IMR-90 (cell line): ENCODE measurements around the gene PRKN.

Source experiments
- BHLHE40 ChIP-seq: fragments of 150-350 bp; IDR thresholded peaks from 2 replicates; pipeline ENCODE4 v1.6.1; 2016; ENCODE audit warnings: mild to moderate bottlenecking, low read depth, low read length
- MAZ ChIP-seq: IDR thresholded peaks from 2 replicates; pipeline ENCODE4 v1.6.1; 2012; ENCODE audit warnings: low read depth, mild to moderate bottlenecking, low read length, improper control_type of control experiment, moderate library complexity, borderline replicate concordance
- POLR2A ChIP-seq: IDR thresholded peaks from 2 replicates; pipeline ENCODE4 v1.6.1; 2012; ENCODE audit warnings: mild to moderate bottlenecking, low read depth, low read length
- TF ChIP-seq, protein P1 (sequence below): conservative IDR thresholded peaks from 2 replicates; pipeline ENCODE4 v1.5.1; 2012; ENCODE audit warnings: mild to moderate bottlenecking, low read depth, low read length, improper control_type of control experiment

DNA sequence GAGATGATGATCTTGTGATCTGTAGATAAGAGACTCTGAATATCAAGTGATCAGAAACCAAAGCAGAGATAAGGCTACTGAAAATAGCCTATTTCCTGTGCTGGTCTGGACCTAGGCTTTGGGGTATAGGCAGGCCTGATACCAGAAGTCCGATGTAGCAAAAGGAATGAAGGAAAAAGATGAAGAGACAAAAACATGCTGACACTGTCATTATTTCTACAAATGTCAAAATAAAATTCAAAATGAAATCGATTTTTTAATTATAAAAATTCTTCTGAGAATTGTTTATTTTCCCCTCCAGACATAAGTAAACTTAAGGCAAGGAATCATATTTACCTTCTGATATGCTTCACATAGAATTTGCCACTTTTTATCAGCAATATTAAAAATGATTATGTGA, 252.8 kb downstream of the PRKN start:
- TF ChIP-seq, protein P1, sequence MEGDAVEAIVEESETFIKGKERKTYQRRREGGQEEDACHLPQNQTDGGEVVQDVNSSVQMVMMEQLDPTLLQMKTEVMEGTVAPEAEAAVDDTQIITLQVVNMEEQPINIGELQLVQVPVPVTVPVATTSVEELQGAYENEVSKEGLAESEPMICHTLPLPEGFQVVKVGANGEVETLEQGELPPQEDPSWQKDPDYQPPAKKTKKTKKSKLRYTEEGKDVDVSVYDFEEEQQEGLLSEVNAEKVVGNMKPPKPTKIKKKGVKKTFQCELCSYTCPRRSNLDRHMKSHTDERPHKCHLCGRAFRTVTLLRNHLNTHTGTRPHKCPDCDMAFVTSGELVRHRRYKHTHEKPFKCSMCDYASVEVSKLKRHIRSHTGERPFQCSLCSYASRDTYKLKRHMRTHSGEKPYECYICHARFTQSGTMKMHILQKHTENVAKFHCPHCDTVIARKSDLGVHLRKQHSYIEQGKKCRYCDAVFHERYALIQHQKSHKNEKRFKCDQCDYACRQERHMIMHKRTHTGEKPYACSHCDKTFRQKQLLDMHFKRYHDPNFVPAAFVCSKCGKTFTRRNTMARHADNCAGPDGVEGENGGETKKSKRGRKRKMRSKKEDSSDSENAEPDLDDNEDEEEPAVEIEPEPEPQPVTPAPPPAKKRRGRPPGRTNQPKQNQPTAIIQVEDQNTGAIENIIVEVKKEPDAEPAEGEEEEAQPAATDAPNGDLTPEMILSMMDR, result no peak
- TF ChIP-seq POLR2A (no peak), BHLHE40 (no peak), MAZ (no peak)
